ENCODE measurements around the gene C8A.

Gene C8A

GRCh38 chr1:56934430-56935060 lies 79.9 kb downstream of the C8A start:
- no peaks in the 10 kb centered on the region for H3K9me3 Mint-ChIP-seq
- no peak for TF ChIP-seq CTCF (IDR thresholded peaks at IDR 0.05)
- H3K4me1 Mint-ChIP-seq: no peaks in the 10 kb centered on the region
- H3K27me3 Mint-ChIP-seq (ENCODE audit: low read depth, poor library complexity): peaks cover 16% of the 10 kb centered on the region
- H3K27ac Mint-ChIP-seq: no peak overlapping the region
- H3K4me3 Mint-ChIP-seq: no peak overlapping the region
- DNase-seq: no peak
- H3K36me3 Mint-ChIP-seq (ENCODE audit: low read depth): no peaks in the 10 kb centered on the region

GRCh38 chr1:56938646-56939045 lies 84.0 kb downstream of the C8A start:
- Mint-ChIP-seq H3K27ac (no peak overlapping the region), H3K4me1 (no peaks in the 10 kb centered on the region), H3K36me3 (ENCODE audit: low read depth) (no peaks in the 10 kb centered on the region), H3K9me3 (no peaks in the 10 kb centered on the region), H3K27me3 (ENCODE audit: low read depth, poor library complexity) (peaks cover 16% of the 10 kb centered on the region), H3K4me3 (no peak overlapping the region)
- TF ChIP-seq CTCF (IDR thresholded peaks at IDR 0.05): no peak
- no peak for DNase-seq

- H3K27ac Mint-ChIP-seq: no peak overlapping the region
- no peak for TF ChIP-seq CTCF (IDR thresholded peaks at IDR 0.05)
- H3K36me3 Mint-ChIP-seq (ENCODE audit: low read depth): no peaks in the 10 kb centered on the region
- H3K4me3 Mint-ChIP-seq: no peak overlapping the region
- no peaks in the 10 kb centered on the region for H3K4me1 Mint-ChIP-seq
- H3K27me3 Mint-ChIP-seq (ENCODE audit: low read depth, poor library complexity): peaks cover 16% of the 10 kb centered on the region
- H3K9me3 Mint-ChIP-seq: no peaks in the 10 kb centered on the region
- no peak for DNase-seq
Measured at GRCh38 chr1:56939209-56939608, 84.6 kb downstream of the C8A start.

GRCh38 chr1:56940039-56940438 lies 85.4 kb downstream of the C8A start:
- no peak for TF ChIP-seq CTCF (IDR thresholded peaks at IDR 0.05)
- peaks cover 16% of the 10 kb centered on the region for H3K27me3 Mint-ChIP-seq (ENCODE audit: low read depth, poor library complexity)
- DNase-seq: no peak

GRCh38 chr1:56948403-56949023 lies 93.9 kb downstream of the C8A start:
- H3K36me3 Mint-ChIP-seq (ENCODE audit: low read depth): no peaks in the 10 kb centered on the region
- no peak overlapping the region for H3K27ac Mint-ChIP-seq
- H3K27me3 Mint-ChIP-seq (ENCODE audit: low read depth, poor library complexity): peaks cover 9% of the 10 kb centered on the region
- H3K9me3 Mint-ChIP-seq: no peaks in the 10 kb centered on the region
- no peak for TF ChIP-seq CTCF (IDR thresholded peaks at IDR 0.05)
- no peak for DNase-seq
- H3K4me1 Mint-ChIP-seq: no peaks in the 10 kb centered on the region
- H3K4me3 Mint-ChIP-seq: no peak overlapping the region

More at GRCh38 chr1:56940039-56940438, 85.4 kb downstream of the C8A start:
- H3K4me3 Mint-ChIP-seq: no peak overlapping the region
- no peaks in the 10 kb centered on the region for H3K4me1 Mint-ChIP-seq
- H3K27ac Mint-ChIP-seq: no peak overlapping the region
- H3K36me3 Mint-ChIP-seq (ENCODE audit: low read depth): no peaks in the 10 kb centered on the region
- no peaks in the 10 kb centered on the region for H3K9me3 Mint-ChIP-seq

GRCh38 chr1:56952501-56952900 lies 97.9 kb downstream of the C8A start:
- Mint-ChIP-seq H3K27ac (no peak overlapping the region), H3K9me3 (no peaks in the 10 kb centered on the region), H3K4me1 (peaks cover 1% of the 10 kb centered on the region), H3K27me3 (ENCODE audit: low read depth, poor library complexity) (peaks cover 18% of the 10 kb centered on the region), H3K36me3 (ENCODE audit: low read depth) (no peaks in the 10 kb centered on the region), H3K4me3 (no peak overlapping the region)
- no peak for TF ChIP-seq CTCF (IDR thresholded peaks at IDR 0.05)
- no peak for DNase-seq

Data from nephron progenitor cell (in vitro differentiated cells).